GM13977 (cell line): ENCODE measurements around the gene EXOG.

Experiments
- DNase-seq: peaks from one replicate; pipeline ENCODE4 v3.0.0; 2012; ENCODE audit warnings: low spot score
- CTCF ChIP-seq: IDR thresholded peaks from 2 replicates; pipeline ENCODE4 v1.5.1; 2012; ENCODE audit warnings: mild to moderate bottlenecking, control low read depth; ENCODE audit not compliant: insufficient read depth; ENCODE audit errors: extremely low read depth, missing control alignments
- in situ Hi-C: fragments of 300-500 bp; cut with MboI; formaldehyde crosslinking; loops from one replicate; pipeline ENCODE4 v1.12.0; 2022; ENCODE audit warnings: low sequenced_read_pairs, low pct_unique_long_range_greater_than_20kb, mixed read lengths, inconsistent platforms; ENCODE audit not compliant: unreplicated experiment

The EXOG gene

GRCh38 chr3:38538773-38539353 is 42.7 kb downstream of the EXOG start:
- in situ Hi-C loops, result loop anchor here (25.0 kb wide), 1 partner anchor 473 kb away; no protein-coding TSS in a partner anchor
- no peak for TF ChIP-seq CTCF
- no peak for DNase-seq

- in situ Hi-C loops, result loop anchor here (25.0 kb wide), 1 partner anchor 470 kb away; no protein-coding TSS in a partner anchor
- DNase-seq, result no peak
Measured at GRCh38 chr3:38541806-38542205, 45.7 kb downstream of the EXOG start.

GRCh38 chr3:38542401-38543298 is 46.5 kb downstream of the EXOG start:
- TF ChIP-seq CTCF, result no peak
- in situ Hi-C loops, result loop anchor here (25.0 kb wide), 1 partner anchor 470 kb away; no protein-coding TSS in a partner anchor
- DNase-seq, result no peak

More at GRCh38 chr3:38541806-38542205, 45.7 kb downstream of the EXOG start:
- TF ChIP-seq CTCF, result no peak

- no peak for DNase-seq
- in situ Hi-C loops, result loop anchor here (25.0 kb wide), 1 partner anchor 469 kb away; no protein-coding TSS in a partner anchor
- no peak for TF ChIP-seq CTCF
Measured at GRCh38 chr3:38543586-38543985, 47.4 kb downstream of the EXOG start.

- DNase-seq, result no peak
- TF ChIP-seq CTCF, result no peak
- in situ Hi-C loops, result loop anchor here (25.0 kb wide), 1 partner anchor 467 kb away; no protein-coding TSS in a partner anchor
Measured at GRCh38 chr3:38544926-38545325, 48.8 kb downstream of the EXOG start.

GRCh38 chr3:38545550-38545949 is 49.4 kb downstream of the EXOG start:
- TF ChIP-seq CTCF, result no peak
- in situ Hi-C loops, result loop anchor here (25.0 kb wide), 1 partner anchor 467 kb away; no protein-coding TSS in a partner anchor
- DNase-seq, result no peak
